ENCODE measurements around the gene LYG1. TPM values are rescaled to one million over a fixed set of nuclear protein-coding genes. Genes with fewer than 3 reads are reported as not detected.

The LYG1 gene
- total RNA-seq, 5 donors from 2014 or later (not counting 1 experiment from before 2014, with no cell fraction given): 1.7 to 3.3 (median 3.1) TPM

- ATAC-seq (replicated peaks in 1 of 4) (no peak), DNase-seq (no peak)
- H3K27me3 Mint-ChIP-seq: no peaks in the 10 kb centered on the region
- Histone ChIP-seq H3K4me3 (ENCODE audit: control insufficient read depth in 1 of 2, extremely low read depth in 1 of 2, low read length in 1 of 2) (no peak overlapping the region), H3K36me3 (ENCODE audit: control insufficient read depth in 2 of 2, extremely low read depth in 1 of 2, insufficient read depth in 1 of 2, low read length in 1 of 2) (no peaks in the 10 kb centered on the region), H3K27me3 (replicated peaks in 1 of 2; ENCODE audit: control insufficient read depth in 2 of 2, extremely low read depth in 1 of 2, insufficient read depth in 2 of 2, low read length in 1 of 2) (no peaks in the 10 kb centered on the region), H3K4me1 (ENCODE audit: control insufficient read depth in 1 of 2, extremely low read depth in 1 of 2, insufficient read depth in 2 of 2, low read length in 2 of 2) (no peaks in the 10 kb centered on the region), H3K27ac (ENCODE audit: low read length) (no peak overlapping the region), H3K9me3 (no peaks in the 10 kb centered on the region)
- H3K4me1 Mint-ChIP-seq: no peaks in the 10 kb centered on the region
- H3K4me3 Mint-ChIP-seq: no peak overlapping the region
- CTCF ChIA-PET: no interaction called here
- WGBS (ENCODE audit: insufficient coverage): no CpG with 5 or more reads among the region's 4 CpGs
- no peak overlapping the region for H3K27ac Mint-ChIP-seq
- no peaks in the 10 kb centered on the region for H3K9me3 Mint-ChIP-seq
- H3K36me3 Mint-ChIP-seq: peaks cover 9% of the 10 kb centered on the region
- POLR2A ChIA-PET: no interaction called here
Measured at GRCh38 chr2:99259465-99259864, 41.5 kb downstream of the LYG1 start.

GRCh38 chr2:99256677-99257076, 44.3 kb downstream of the LYG1 start:
- DNase-seq (no peak), ATAC-seq (replicated peaks in 1 of 4) (no peak)
- Histone ChIP-seq H3K4me1 (ENCODE audit: control insufficient read depth in 1 of 2, extremely low read depth in 1 of 2, insufficient read depth in 2 of 2, low read length in 2 of 2) (no peaks in the 10 kb centered on the region), H3K27me3 (replicated peaks in 1 of 2; ENCODE audit: control insufficient read depth in 2 of 2, extremely low read depth in 1 of 2, insufficient read depth in 2 of 2, low read length in 1 of 2) (no peaks in the 10 kb centered on the region), H3K36me3 (ENCODE audit: control insufficient read depth in 2 of 2, extremely low read depth in 1 of 2, insufficient read depth in 1 of 2, low read length in 1 of 2) (no peaks in the 10 kb centered on the region), H3K4me3 (ENCODE audit: control insufficient read depth in 1 of 2, extremely low read depth in 1 of 2, low read length in 1 of 2) (no peak overlapping the region), H3K27ac (ENCODE audit: low read length) (no peak overlapping the region), H3K9me3 (no peaks in the 10 kb centered on the region)
- no peaks in the 10 kb centered on the region for H3K9me3 Mint-ChIP-seq
- no peak overlapping the region for H3K27ac Mint-ChIP-seq
- H3K4me1 Mint-ChIP-seq: no peaks in the 10 kb centered on the region
- no peaks in the 10 kb centered on the region for H3K27me3 Mint-ChIP-seq
- H3K4me3 Mint-ChIP-seq: no peak overlapping the region
- POLR2A ChIA-PET: no interaction called here
- CTCF ChIA-PET: no interaction called here
- peaks cover 4% of the 10 kb centered on the region for H3K36me3 Mint-ChIP-seq
- WGBS (ENCODE audit: insufficient coverage): 100% methylated on average over 1 of the region's 2 CpGs

GRCh38 chr2:99255491-99256318, 45.3 kb downstream of the LYG1 start, which contains the start of gene LYG2:
LYG2 (minus strand) TSS chr2:99255666; CDS start chr2:99254260, 1,406 bp downstream.
- Mint-ChIP-seq H3K36me3 (peaks cover 4% of the 10 kb centered on the region), H3K27ac (no peak within 1 kb of the TSS), H3K9me3 (no peaks in the 10 kb centered on the region), H3K4me3 (no peak within 1 kb of the TSS), H3K4me1 (no peaks in the 10 kb centered on the region), H3K27me3 (no peaks in the 10 kb centered on the region)
- Histone ChIP-seq H3K27ac (ENCODE audit: low read length) (no peak within 1 kb of the TSS), H3K4me3 (ENCODE audit: control insufficient read depth in 1 of 2, extremely low read depth in 1 of 2, low read length in 1 of 2) (no peak within 1 kb of the TSS), H3K4me1 (ENCODE audit: control insufficient read depth in 1 of 2, extremely low read depth in 1 of 2, insufficient read depth in 2 of 2, low read length in 2 of 2) (no peaks in the 10 kb centered on the region), H3K27me3 (replicated peaks in 1 of 2; ENCODE audit: control insufficient read depth in 2 of 2, extremely low read depth in 1 of 2, insufficient read depth in 2 of 2, low read length in 1 of 2) (no peaks in the 10 kb centered on the region), H3K9me3 (no peaks in the 10 kb centered on the region), H3K36me3 (ENCODE audit: control insufficient read depth in 2 of 2, extremely low read depth in 1 of 2, insufficient read depth in 1 of 2, low read length in 1 of 2) (no peaks in the 10 kb centered on the region)
- WGBS (ENCODE audit: insufficient coverage): 60% methylated on average over 2 of the region's 7 CpGs
- CTCF ChIA-PET: no interaction called here
- POLR2A ChIA-PET: no interaction called here
- no peak for ATAC-seq (replicated peaks in 1 of 4)
- DNase-seq: no peak

GRCh38 chr2:99249951-99250350, 51.0 kb downstream of the LYG1 start:
- CTCF ChIA-PET: no interaction called here
- Histone ChIP-seq H3K27me3 (replicated peaks in 1 of 2; ENCODE audit: control insufficient read depth in 2 of 2, extremely low read depth in 1 of 2, insufficient read depth in 2 of 2, low read length in 1 of 2) (no peaks in the 10 kb centered on the region), H3K36me3 (ENCODE audit: control insufficient read depth in 2 of 2, extremely low read depth in 1 of 2, insufficient read depth in 1 of 2, low read length in 1 of 2) (no peaks in the 10 kb centered on the region), H3K27ac (ENCODE audit: low read length) (no peak overlapping the region), H3K4me1 (ENCODE audit: control insufficient read depth in 1 of 2, extremely low read depth in 1 of 2, insufficient read depth in 2 of 2, low read length in 2 of 2) (no peaks in the 10 kb centered on the region), H3K9me3 (no peaks in the 10 kb centered on the region), H3K4me3 (ENCODE audit: control insufficient read depth in 1 of 2, extremely low read depth in 1 of 2, low read length in 1 of 2) (no peak overlapping the region)
- ATAC-seq (replicated peaks in 1 of 4) (no peak), DNase-seq (no peak)
- no peak overlapping the region for H3K4me3 Mint-ChIP-seq
- H3K36me3 Mint-ChIP-seq: peaks cover 19% of the 10 kb centered on the region
- no peaks in the 10 kb centered on the region for H3K4me1 Mint-ChIP-seq
- no peak overlapping the region for H3K27ac Mint-ChIP-seq
- H3K9me3 Mint-ChIP-seq: peaks cover 0 to 2% (median 0%) of the 10 kb centered on the region in 3 donors
- POLR2A ChIA-PET: no interaction called here
- 100% methylated on average over 1 of the region's 2 CpGs for WGBS (ENCODE audit: insufficient coverage)
- no peaks in the 10 kb centered on the region for H3K27me3 Mint-ChIP-seq

- ChIA-PET POLR2A (no interaction called here), CTCF (no interaction called here)
- H3K4me1 Mint-ChIP-seq: no peaks in the 10 kb centered on the region
- no peaks in the 10 kb centered on the region for H3K9me3 ChIP-seq
- H3K4me1 ChIP-seq (ENCODE audit: control insufficient read depth in 1 of 2, extremely low read depth in 1 of 2, insufficient read depth in 2 of 2, low read length in 2 of 2): no peaks in the 10 kb centered on the region
- ATAC-seq (replicated peaks in 1 of 4) (no peak), DNase-seq (no peak)
- H3K36me3 ChIP-seq (ENCODE audit: control insufficient read depth in 2 of 2, extremely low read depth in 1 of 2, insufficient read depth in 1 of 2, low read length in 1 of 2): no peaks in the 10 kb centered on the region
- H3K27ac Mint-ChIP-seq: no peak overlapping the region
- H3K27ac ChIP-seq (ENCODE audit: low read length): no peak overlapping the region
- no peak overlapping the region for H3K4me3 Mint-ChIP-seq
- 97% methylated on average over 6 of the region's 6 CpGs for WGBS (ENCODE audit: insufficient coverage)
- no peak overlapping the region for H3K4me3 ChIP-seq (ENCODE audit: control insufficient read depth in 1 of 2, extremely low read depth in 1 of 2, low read length in 1 of 2)
- H3K36me3 Mint-ChIP-seq: peaks cover 19% of the 10 kb centered on the region
- H3K27me3 ChIP-seq (replicated peaks in 1 of 2; ENCODE audit: control insufficient read depth in 2 of 2, extremely low read depth in 1 of 2, insufficient read depth in 2 of 2, low read length in 1 of 2): no peaks in the 10 kb centered on the region
- no peaks in the 10 kb centered on the region for H3K9me3 Mint-ChIP-seq
- no peaks in the 10 kb centered on the region for H3K27me3 Mint-ChIP-seq
Measured at GRCh38 chr2:99242151-99242550, 58.8 kb downstream of the LYG1 start.

- no peaks in the 10 kb centered on the region for H3K9me3 Mint-ChIP-seq
- H3K36me3 Mint-ChIP-seq: peaks cover 8% of the 10 kb centered on the region
- Histone ChIP-seq H3K4me3 (ENCODE audit: control insufficient read depth in 1 of 2, extremely low read depth in 1 of 2, low read length in 1 of 2) (no peak overlapping the region), H3K36me3 (ENCODE audit: control insufficient read depth in 2 of 2, extremely low read depth in 1 of 2, insufficient read depth in 1 of 2, low read length in 1 of 2) (no peaks in the 10 kb centered on the region), H3K27me3 (replicated peaks in 1 of 2; ENCODE audit: control insufficient read depth in 2 of 2, extremely low read depth in 1 of 2, insufficient read depth in 2 of 2, low read length in 1 of 2) (no peaks in the 10 kb centered on the region), H3K9me3 (no peaks in the 10 kb centered on the region), H3K27ac (ENCODE audit: low read length) (no peak overlapping the region), H3K4me1 (ENCODE audit: control insufficient read depth in 1 of 2, extremely low read depth in 1 of 2, insufficient read depth in 2 of 2, low read length in 2 of 2) (no peaks in the 10 kb centered on the region)
- DNase-seq: no peak
- H3K27ac Mint-ChIP-seq: no peak overlapping the region
- no peaks in the 10 kb centered on the region for H3K27me3 Mint-ChIP-seq
- POLR2A ChIA-PET: no interaction called here
- no peaks in the 10 kb centered on the region for H3K4me1 Mint-ChIP-seq
- CTCF ChIA-PET: no interaction called here
- WGBS (ENCODE audit: insufficient coverage): 85% methylated on average over 4 of the region's 6 CpGs
- no peak for ATAC-seq (replicated peaks in 1 of 4)
- H3K4me3 Mint-ChIP-seq: no peak overlapping the region
Measured at GRCh38 chr2:99240431-99240830, 60.6 kb downstream of the LYG1 start.
